Omental fat pad (tissue), 4 donors: ENCODE measurements around the gene PTPRM. TPM values are rescaled to one million over a fixed set of nuclear protein-coding genes. Genes with fewer than 3 reads are reported as not detected.

Experiments used
- ATAC-seq: fragments of 150-250 bp; one replicate; pipeline ENCODE4 v1.9.1; 2016; ENCODE audit warnings: mild to moderate bottlenecking, moderate library complexity; ENCODE audit not compliant: low FRiP score
- DNase-seq: peaks from one replicate; pipeline ENCODE4 v3.0.0-alpha.2; 2019; ENCODE audit warnings: low spot score
- total RNA-seq, 4 donors: library from RNA; depleted of rRNA; stranded (reverse); fragments of >200 nt; gene quantifications; one replicate each; pipeline ENCODE4 v1.1.0, GENCODE V29; 2016
- TF ChIP-seq, protein P1 (sequence below), 3 donors: fragments of 450-650 bp; IDR thresholded peaks; one replicate each; pipeline ENCODE4 v1.5.1; 2016 to 2017; ENCODE audit warnings: antibody characterized with exemption in 3 of 3, mild to moderate bottlenecking in 3 of 3, moderate library complexity in 2 of 3

Gene PTPRM
- total RNA-seq, 4 donors from 2014 or later: 64.8 to 238 (median 144) TPM

DNA sequence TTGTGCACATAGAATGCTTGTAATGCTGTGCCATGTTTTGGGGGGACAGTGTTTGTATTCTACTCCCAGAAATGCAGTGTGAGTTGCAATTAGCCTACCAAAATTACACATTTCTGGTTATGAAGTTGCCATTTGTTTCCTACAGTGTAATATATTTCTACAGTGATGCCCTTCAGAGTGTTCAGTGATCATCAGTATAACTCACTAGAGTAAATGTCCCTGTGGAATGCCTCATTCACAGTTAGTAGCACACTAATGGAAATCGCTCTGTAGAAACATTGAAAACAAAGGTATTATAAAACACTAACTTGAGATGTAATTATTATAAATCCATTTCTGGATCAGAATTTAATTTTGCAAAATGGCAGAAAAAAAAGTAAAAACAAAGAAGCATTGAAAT is 498.7 kb downstream of the PTPRM start:
- DNase-seq (no peak), ATAC-seq (no peak)
- TF ChIP-seq, protein P1, sequence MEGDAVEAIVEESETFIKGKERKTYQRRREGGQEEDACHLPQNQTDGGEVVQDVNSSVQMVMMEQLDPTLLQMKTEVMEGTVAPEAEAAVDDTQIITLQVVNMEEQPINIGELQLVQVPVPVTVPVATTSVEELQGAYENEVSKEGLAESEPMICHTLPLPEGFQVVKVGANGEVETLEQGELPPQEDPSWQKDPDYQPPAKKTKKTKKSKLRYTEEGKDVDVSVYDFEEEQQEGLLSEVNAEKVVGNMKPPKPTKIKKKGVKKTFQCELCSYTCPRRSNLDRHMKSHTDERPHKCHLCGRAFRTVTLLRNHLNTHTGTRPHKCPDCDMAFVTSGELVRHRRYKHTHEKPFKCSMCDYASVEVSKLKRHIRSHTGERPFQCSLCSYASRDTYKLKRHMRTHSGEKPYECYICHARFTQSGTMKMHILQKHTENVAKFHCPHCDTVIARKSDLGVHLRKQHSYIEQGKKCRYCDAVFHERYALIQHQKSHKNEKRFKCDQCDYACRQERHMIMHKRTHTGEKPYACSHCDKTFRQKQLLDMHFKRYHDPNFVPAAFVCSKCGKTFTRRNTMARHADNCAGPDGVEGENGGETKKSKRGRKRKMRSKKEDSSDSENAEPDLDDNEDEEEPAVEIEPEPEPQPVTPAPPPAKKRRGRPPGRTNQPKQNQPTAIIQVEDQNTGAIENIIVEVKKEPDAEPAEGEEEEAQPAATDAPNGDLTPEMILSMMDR (IDR thresholded peaks at IDR 0.05): no peak

DNA sequence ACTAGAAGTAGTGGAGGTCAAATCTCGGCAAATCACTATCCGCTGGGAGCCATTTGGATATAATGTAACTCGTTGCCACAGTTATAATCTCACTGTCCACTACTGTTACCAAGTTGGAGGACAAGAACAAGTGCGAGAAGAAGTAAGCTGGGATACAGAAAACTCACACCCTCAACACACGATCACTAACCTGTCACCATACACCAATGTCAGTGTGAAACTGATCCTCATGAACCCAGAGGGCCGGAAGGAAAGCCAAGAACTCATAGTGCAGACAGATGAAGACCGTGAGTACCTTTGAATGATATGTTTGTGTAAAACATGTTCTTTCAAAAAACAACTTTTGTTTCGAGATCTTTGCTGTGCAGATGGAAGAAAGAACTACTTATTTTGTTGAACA is 502.6 kb downstream of the PTPRM start:
- TF ChIP-seq, protein P1 (IDR thresholded peaks at IDR 0.05): no peak
- DNase-seq (no peak), ATAC-seq (no peak)

DNA sequence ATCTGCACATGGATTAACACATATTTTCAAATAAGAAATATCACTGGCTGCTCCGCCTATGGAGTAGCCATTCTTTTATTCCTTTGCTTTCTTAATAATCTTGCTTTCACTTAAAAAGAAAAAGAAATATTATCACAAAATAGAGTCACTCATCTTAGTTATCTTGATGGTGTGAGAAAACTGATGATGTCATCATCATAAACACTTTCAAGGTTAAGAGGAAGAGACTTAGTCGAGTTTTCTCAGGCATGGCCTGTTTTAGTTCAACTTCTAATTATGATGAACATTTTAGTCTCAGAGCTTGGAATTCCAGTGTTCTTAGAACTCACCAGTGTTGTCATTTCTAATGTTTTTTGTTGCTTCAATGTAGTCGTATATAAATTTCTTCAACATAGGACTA is 506.1 kb downstream of the PTPRM start:
- TF ChIP-seq, protein P1 (IDR thresholded peaks at IDR 0.05): no peak
- DNase-seq: no peak
- ATAC-seq: no peak

GRCh38 chr18:8080092-8080491 is 513.0 kb downstream of the PTPRM start:
- DNase-seq (no peak), ATAC-seq (no peak)

DNA sequence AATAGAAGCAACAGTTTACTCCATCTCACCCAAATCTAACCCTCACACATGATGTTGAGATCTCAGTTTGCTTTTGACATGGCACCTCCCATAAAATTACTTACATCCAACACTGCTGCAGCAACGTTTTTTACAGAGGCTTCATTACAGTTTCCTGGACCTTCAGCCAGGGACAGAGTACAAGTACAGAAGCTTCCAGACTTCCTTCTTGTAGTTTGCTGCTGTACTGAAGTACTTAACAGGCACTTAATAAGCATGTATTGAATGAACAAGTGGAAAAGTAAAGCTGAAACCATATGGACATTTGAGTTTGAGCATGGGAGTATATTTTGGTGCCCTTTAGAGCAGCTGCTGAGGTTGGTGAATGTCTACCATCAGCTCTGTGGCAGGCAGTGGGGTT is 514.2 kb downstream of the PTPRM start:
- DNase-seq (no peak), ATAC-seq (no peak)
- TF ChIP-seq, protein P1 (IDR thresholded peaks at IDR 0.05): no peak

More at GRCh38 chr18:8080092-8080491, 513.0 kb downstream of the PTPRM start:
- TF ChIP-seq, protein P1 (IDR thresholded peaks at IDR 0.05): no peak

GRCh38 chr18:8081872-8082553 is 514.9 kb downstream of the PTPRM start:
- TF ChIP-seq, protein P1 (IDR thresholded peaks at IDR 0.05): no peak
- DNase-seq: no peak
- ATAC-seq: no peak

GRCh38 chr18:8084160-8084559 is 517.0 kb downstream of the PTPRM start:
- TF ChIP-seq, protein P1 (IDR thresholded peaks at IDR 0.05): no peak
- DNase-seq: no peak
- ATAC-seq: no peak
